Measurements from ENCODE around the gene AFAP1L2.

Gene AFAP1L2

GRCh38 chr10:114408112-114408967 lies 4.0 kb upstream of the AFAP1L2 start:
- DNase-seq, result no peak

GRCh38 chr10:114406455-114406854 lies 2.2 kb upstream of the AFAP1L2 start:
- DNase-seq, result no peak

GRCh38 chr10:114405011-114405350 lies 679 bp upstream of the AFAP1L2 start:
- DNase-seq, result no peak

GRCh38 chr10:114403541-114404161 lies 651 bp downstream of the AFAP1L2 start:
- peak; percentile 53 for DNase-seq

GRCh38 chr10:114402871-114403540 lies 1.3 kb downstream of the AFAP1L2 start:
- DNase-seq, result peak; percentile 57

- DNase-seq, result no peak
Measured at GRCh38 chr10:114402233-114402632, 2.1 kb downstream of the AFAP1L2 start.

GRCh38 chr10:114401195-114401791 lies 3.0 kb downstream of the AFAP1L2 start:
- DNase-seq, result no peak

GRCh38 chr10:114400091-114400490 lies 4.2 kb downstream of the AFAP1L2 start:
- DNase-seq, result no peak

GRCh38 chr10:114399576-114399975 lies 4.7 kb downstream of the AFAP1L2 start:
- no peak for DNase-seq

GRCh38 chr10:114398587-114399331 lies 5.5 kb downstream of the AFAP1L2 start:
- no peak for DNase-seq

GRCh38 chr10:114397651-114398145 lies 6.6 kb downstream of the AFAP1L2 start:
- no peak for DNase-seq

- no peak for DNase-seq
Measured at GRCh38 chr10:114396464-114396863, 7.8 kb downstream of the AFAP1L2 start.

- no peak for DNase-seq
Measured at GRCh38 chr10:114395366-114396022, 8.8 kb downstream of the AFAP1L2 start.

- no peak for DNase-seq
Measured at GRCh38 chr10:114394531-114394930, 9.8 kb downstream of the AFAP1L2 start.

- no peak for DNase-seq
Measured at GRCh38 chr10:114393886-114394285, 10.4 kb downstream of the AFAP1L2 start.

- no peak for DNase-seq
Measured at GRCh38 chr10:114393482-114393881, 10.8 kb downstream of the AFAP1L2 start.

- no peak for DNase-seq
Measured at GRCh38 chr10:114392112-114392835, 12.0 kb downstream of the AFAP1L2 start.

GRCh38 chr10:114391599-114391998 lies 12.7 kb downstream of the AFAP1L2 start:
- no peak for DNase-seq

GRCh38 chr10:114389426-114389825 lies 14.9 kb downstream of the AFAP1L2 start:
- DNase-seq, result no peak

GRCh38 chr10:114388275-114388674 lies 16.0 kb downstream of the AFAP1L2 start:
- no peak for DNase-seq

GRCh38 chr10:114387784-114388183 lies 16.5 kb downstream of the AFAP1L2 start:
- DNase-seq, result no peak

Measured in eye (tissue), 1 donor.